ENCODE measurements around the gene S100A1.

DNA sequence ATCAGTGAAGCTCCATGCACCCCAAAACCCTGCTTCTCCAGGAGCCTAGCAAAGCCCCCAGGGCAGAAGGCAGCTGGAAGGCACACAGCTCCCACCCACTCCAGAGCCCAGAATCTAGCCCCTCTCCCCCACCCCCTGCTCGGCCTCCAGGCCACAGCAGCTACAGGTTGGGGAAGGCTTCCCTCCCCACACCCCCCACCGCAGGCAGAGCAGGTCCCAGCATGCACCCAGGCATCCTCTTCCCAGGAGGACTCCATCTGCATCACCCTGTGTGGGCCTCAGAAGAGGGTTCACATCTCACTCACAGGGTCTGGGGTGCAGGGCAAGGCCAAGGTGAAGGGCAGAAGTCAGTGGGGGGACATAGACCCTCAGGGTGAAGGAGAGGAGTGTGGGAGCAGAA is 12.8 kb upstream of the S100A1 start:
- TF ChIP-seq HMG20B (CRISPR knock-in tag; conservative IDR thresholded peaks at IDR 0.05): no peak
- TF ChIP-seq MED8 (CRISPR knock-in tag; IDR thresholded peaks at IDR 0.05; ENCODE audit: insufficient replicate concordance): no peak
- TF ChIP-seq DNMT1 (CRISPR knock-in tag; IDR thresholded peaks at IDR 0.05): no peak
- TF ChIP-seq MBD4 (IDR thresholded peaks at IDR 0.05; ENCODE audit: borderline replicate concordance, low read length): no peak
- TF ChIP-seq CC2D1A (CRISPR knock-in tag; IDR thresholded peaks at IDR 0.05): no peak
- no peak for TF ChIP-seq POLR2A (IDR thresholded peaks at IDR 0.05; ENCODE audit: insufficient read depth in 1 of 2, low read depth in 2 of 2, low read length in 2 of 2)
- TF ChIP-seq ZBTB33 (CRISPR knock-in tag; IDR thresholded peaks at IDR 0.05): no peak
- no peak for TF ChIP-seq NONO (IDR thresholded peaks at IDR 0.05)
- no peak for TF ChIP-seq NONO (CRISPR knock-in tag; conservative IDR thresholded peaks at IDR 0.05)
